Right ventricle myocardium inferior (tissue), 1 donor: ENCODE data around the gene ULBP3. TPM values are rescaled to one million over a fixed set of nuclear protein-coding genes. Genes with fewer than 3 reads are reported as not detected.
"Not testable (repeated sequence)": the region's sequence is repeated elsewhere in the genome, so short reads cannot be mapped to it uniquely, and the experiment has no call there.

Experiments
- ATAC-seq: fragments of 200-7000 bp; cut with Tn5 transposase; one replicate; pipeline ENCODE4 v1.9.1; 2020; ENCODE audit warnings: mild to moderate bottlenecking, moderate library complexity
- DNase-seq: peaks from one replicate; pipeline ENCODE4 v3.0.0; 2021; ENCODE audit errors: missing footprints
- intact Hi-C: fragments of 100-400 bp; cut with DNase I; formaldehyde crosslinking; loops from one replicate; pipeline ENCODE4 v1.11.0; 2022
- total RNA-seq: library from RNA; stranded (reverse); fragmentation: NEBNext Ultra II Directional; extraction: Animal tissue kit (Norgen Biotek cat#: 25700); gene quantifications from one replicate; pipeline ENCODE4 v1.2.1, GENCODE V29; 2021
- donor health status: DM: no; HTN: yes; CAD: no; lungs with severe emphysema.

ULBP3 gene
- total RNA-seq, 1 donor from 2014 or later: 1.4 TPM

- ATAC-seq: no peak
- intact Hi-C loops: loop anchor here (1.0 to 2.0 kb wide), 2 partner anchors 256 to 315 kb away; no protein-coding TSS in a partner anchor
- no peak for DNase-seq
These were observed 10.7 kb upstream of the ULBP3 start for GRCh38 chr6:150079604-150080003.

GRCh38 chr6:150078788-150079187 lies 9.9 kb upstream of the ULBP3 start:
- intact Hi-C loops: no loop called here
- DNase-seq (no peak), ATAC-seq (no peak)

- no peak for DNase-seq
- intact Hi-C loops: no loop called here
- ATAC-seq: no peak
These were observed 7.4 kb upstream of the ULBP3 start for GRCh38 chr6:150076196-150076893.

- intact Hi-C loops: no loop called here
- DNase-seq (no peak), ATAC-seq (no peak)
These were observed 6.1 kb upstream of the ULBP3 start for GRCh38 chr6:150075034-150075421.

GRCh38 chr6:150074396-150075033 lies 5.6 kb upstream of the ULBP3 start:
- intact Hi-C loops, ATAC-seq, DNase-seq: not testable (repeated sequence)

GRCh38 chr6:150072201-150072600 lies 3.3 kb upstream of the ULBP3 start:
- no peak for DNase-seq
- no peak for ATAC-seq
- intact Hi-C loops: no loop called here

- intact Hi-C loops: no loop called here
- no peak for DNase-seq
- ATAC-seq: no peak
These were observed 1.4 kb upstream of the ULBP3 start for GRCh38 chr6:150070236-150070818.

- intact Hi-C loops: no loop called here
- DNase-seq (no peak), ATAC-seq (no peak)
These were observed 785 bp upstream of the ULBP3 start for GRCh38 chr6:150069706-150070105.

GRCh38 chr6:150068151-150068550 lies 770 bp downstream of the ULBP3 start:
- no peak for DNase-seq
- ATAC-seq: no peak
- intact Hi-C loops: no loop called here

- DNase-seq (no peak), ATAC-seq (no peak)
- intact Hi-C loops: no loop called here
These were observed 3.8 kb downstream of the ULBP3 start for GRCh38 chr6:150065083-150065482.

- intact Hi-C loops: no loop called here
- no peak for ATAC-seq
These were observed 5.3 kb downstream of the ULBP3 start for GRCh38 chr6:150063640-150064039.

GRCh38 chr6:150059973-150060372 lies 8.9 kb downstream of the ULBP3 start:
- intact Hi-C loops, DNase-seq, ATAC-seq: not testable (repeated sequence)

More at GRCh38 chr6:150063640-150064039, 5.3 kb downstream of the ULBP3 start:
- DNase-seq: no peak

- intact Hi-C loops: no loop called here
- DNase-seq (no peak), ATAC-seq (no peak)
These were observed 9.9 kb downstream of the ULBP3 start for GRCh38 chr6:150058986-150059385.

- no peak for ATAC-seq
- intact Hi-C loops: no loop called here
- peak; percentile 28 for DNase-seq
These were observed 10.6 kb downstream of the ULBP3 start for GRCh38 chr6:150058231-150058792.

- ATAC-seq (no peak), DNase-seq (peak; percentile 55)
- intact Hi-C loops: no loop called here
These were observed 11.4 kb downstream of the ULBP3 start for GRCh38 chr6:150057501-150057951.

- no peak for ATAC-seq
- DNase-seq: no peak
- intact Hi-C loops: no loop called here
These were observed 12.0 kb downstream of the ULBP3 start for GRCh38 chr6:150056916-150057315.

GRCh38 chr6:150056156-150056555 lies 12.8 kb downstream of the ULBP3 start:
- intact Hi-C loops: no loop called here
- ATAC-seq (no peak), DNase-seq (no peak)

- DNase-seq: no peak
- intact Hi-C loops: no loop called here
- ATAC-seq: no peak
These were observed 13.8 kb downstream of the ULBP3 start for GRCh38 chr6:150055131-150055530.

- ATAC-seq: no peak
These were observed 15.5 kb downstream of the ULBP3 start for GRCh38 chr6:150053450-150053849.

GRCh38 chr6:150050846-150051245 lies 18.1 kb downstream of the ULBP3 start:
- DNase-seq (no peak), ATAC-seq (no peak)
- intact Hi-C loops: no loop called here

More at GRCh38 chr6:150053450-150053849, 15.5 kb downstream of the ULBP3 start:
- no peak for DNase-seq
- intact Hi-C loops: no loop called here
